ENCODE measurements around the gene LY6G5B.

DNA sequence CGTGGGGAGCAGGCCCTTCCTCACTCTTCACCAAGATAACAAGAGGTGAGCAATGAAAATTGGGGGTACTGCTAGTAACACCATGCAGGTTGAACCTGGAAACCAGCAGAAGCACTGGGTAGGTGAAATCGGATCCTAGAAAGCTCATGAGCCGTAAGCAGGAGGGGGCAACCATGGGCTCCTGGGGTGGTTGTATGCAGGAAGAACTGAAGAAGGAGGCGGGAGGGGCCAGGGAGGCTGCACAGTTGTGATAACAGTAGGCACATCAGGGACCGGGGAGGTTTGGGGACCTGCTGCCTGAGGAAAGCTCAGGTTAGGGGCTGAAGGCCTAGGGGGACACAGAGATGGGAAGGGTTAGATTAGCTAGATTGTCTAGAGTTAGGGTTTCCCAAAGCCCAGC lies 16.7 kb downstream of the LY6G5B start:
- TF ChIP-seq, protein P1, sequence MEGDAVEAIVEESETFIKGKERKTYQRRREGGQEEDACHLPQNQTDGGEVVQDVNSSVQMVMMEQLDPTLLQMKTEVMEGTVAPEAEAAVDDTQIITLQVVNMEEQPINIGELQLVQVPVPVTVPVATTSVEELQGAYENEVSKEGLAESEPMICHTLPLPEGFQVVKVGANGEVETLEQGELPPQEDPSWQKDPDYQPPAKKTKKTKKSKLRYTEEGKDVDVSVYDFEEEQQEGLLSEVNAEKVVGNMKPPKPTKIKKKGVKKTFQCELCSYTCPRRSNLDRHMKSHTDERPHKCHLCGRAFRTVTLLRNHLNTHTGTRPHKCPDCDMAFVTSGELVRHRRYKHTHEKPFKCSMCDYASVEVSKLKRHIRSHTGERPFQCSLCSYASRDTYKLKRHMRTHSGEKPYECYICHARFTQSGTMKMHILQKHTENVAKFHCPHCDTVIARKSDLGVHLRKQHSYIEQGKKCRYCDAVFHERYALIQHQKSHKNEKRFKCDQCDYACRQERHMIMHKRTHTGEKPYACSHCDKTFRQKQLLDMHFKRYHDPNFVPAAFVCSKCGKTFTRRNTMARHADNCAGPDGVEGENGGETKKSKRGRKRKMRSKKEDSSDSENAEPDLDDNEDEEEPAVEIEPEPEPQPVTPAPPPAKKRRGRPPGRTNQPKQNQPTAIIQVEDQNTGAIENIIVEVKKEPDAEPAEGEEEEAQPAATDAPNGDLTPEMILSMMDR (conservative IDR thresholded peaks at IDR 0.05) = no peak
- no peak for TF ChIP-seq ZFX (IDR thresholded peaks at IDR 0.05)
